HL-60 (cell line): ENCODE results near the gene CDC25B.
A peak's percentile ranks its signal among the peaks of the same experiment; 100 is the strongest.

Experiments
- DNase-seq, 2 experiments: peaks; one replicate each; pipeline ENCODE4 v3.0.0-alpha.2; 2010 to 2020; ENCODE audit warnings: low read depth in 1 of 2, low spot score in 1 of 2
- H3K27ac ChIP-seq: fragments of 250-450 bp; sonication (Bioruptor Pico); replicated peaks from 2 replicates; pipeline ENCODE4 v1.5.1; 2020; ENCODE audit warnings: mild to moderate bottlenecking, moderate library complexity
- H3K27me3 ChIP-seq: fragments of 250-450 bp; sonication (Bioruptor Pico); 2 replicates; pipeline ENCODE4 v1.5.1; 2021; ENCODE audit warnings: mild to moderate bottlenecking, moderate library complexity; ENCODE audit not compliant: insufficient read depth, poor library complexity, severe bottlenecking
- H3K4me3 ChIP-seq: replicated peaks from 2 replicates; pipeline ENCODE4 v1.5.1; 2011; ENCODE audit warnings: mild to moderate bottlenecking, control low read depth, low read length; ENCODE audit not compliant: insufficient read depth
- CTCF ChIP-seq: IDR thresholded peaks from one replicate; pipeline ENCODE4 v1.5.1; 2011; ENCODE audit warnings: low read length, control low read depth, inconsistent platforms; ENCODE audit not compliant: insufficient read depth
- GABPA ChIP-seq: IDR thresholded peaks from 2 replicates; pipeline ENCODE4 v1.6.1; 2012; ENCODE audit warnings: low read depth
- POLR2AphosphoS5 ChIP-seq: IDR thresholded peaks from 2 replicates; pipeline ENCODE4 v1.6.1; 2012; ENCODE audit warnings: low read depth
- REST ChIP-seq: IDR thresholded peaks from 2 replicates; pipeline ENCODE4 v1.6.1; 2012; ENCODE audit warnings: low read depth; ENCODE audit not compliant: insufficient replicate concordance
- SPI1 ChIP-seq: IDR thresholded peaks from 2 replicates; pipeline ENCODE4 v1.6.1; 2012; ENCODE audit warnings: low read depth, mild to moderate bottlenecking, borderline replicate concordance

The CDC25B gene

GRCh38 chr20:3767427-3768341 is 28.4 kb upstream of the CDC25B start, which contains the start of gene ADISSP:
TSS of gene ADISSP (minus strand) at chr20:3767753. CDS start at chr20:3760100, 7,653 bp downstream.
- DNase-seq: peak; percentile 98 to 99
- Histone ChIP-seq H3K27ac (peak within 1 kb of the TSS; percentile 72), H3K27me3 (no peaks in the 10 kb centered on the region), H3K4me3 (peak within 1 kb of the TSS; percentile 99)
- TF ChIP-seq REST (no peak), CTCF (no peak), POLR2AphosphoS5 (peak; percentile 48; the same call in 1 of the 2 replicates), SPI1 (no peak), GABPA (no peak)

- H3K27me3 ChIP-seq: no peaks in the 10 kb centered on the region
- DNase-seq: peak in 1 of 2 experiments; percentile 68
- H3K27ac ChIP-seq: peak overlapping the region; percentile 72
- peak; percentile 5 for TF ChIP-seq CTCF
- TF ChIP-seq POLR2AphosphoS5: no peak
- peak overlapping the region; percentile 99 for H3K4me3 ChIP-seq
Observed at GRCh38 chr20:3768342-3769130, 27.6 kb upstream of the CDC25B start.

- H3K27me3 ChIP-seq: no peaks in the 10 kb centered on the region
- no peak overlapping the region for H3K27ac ChIP-seq
- H3K4me3 ChIP-seq: no peak overlapping the region
- no peak for DNase-seq
- TF ChIP-seq SPI1 (no peak), REST (no peak), CTCF (no peak)
Observed at GRCh38 chr20:3771552-3772058, 24.5 kb upstream of the CDC25B start.
